GM18519 (cell line): Measurements from ENCODE around the gene UBL3.

Source experiments
- ATAC-seq: cut with Tn5 transposase; IDR thresholded peaks from one replicate; pipeline ENCODE4 v1.9.1; 2021; ENCODE audit warnings: mild to moderate bottlenecking, moderate library complexity; ENCODE audit not compliant: unreplicated experiment, low FRiP score

The UBL3 gene

DNA sequence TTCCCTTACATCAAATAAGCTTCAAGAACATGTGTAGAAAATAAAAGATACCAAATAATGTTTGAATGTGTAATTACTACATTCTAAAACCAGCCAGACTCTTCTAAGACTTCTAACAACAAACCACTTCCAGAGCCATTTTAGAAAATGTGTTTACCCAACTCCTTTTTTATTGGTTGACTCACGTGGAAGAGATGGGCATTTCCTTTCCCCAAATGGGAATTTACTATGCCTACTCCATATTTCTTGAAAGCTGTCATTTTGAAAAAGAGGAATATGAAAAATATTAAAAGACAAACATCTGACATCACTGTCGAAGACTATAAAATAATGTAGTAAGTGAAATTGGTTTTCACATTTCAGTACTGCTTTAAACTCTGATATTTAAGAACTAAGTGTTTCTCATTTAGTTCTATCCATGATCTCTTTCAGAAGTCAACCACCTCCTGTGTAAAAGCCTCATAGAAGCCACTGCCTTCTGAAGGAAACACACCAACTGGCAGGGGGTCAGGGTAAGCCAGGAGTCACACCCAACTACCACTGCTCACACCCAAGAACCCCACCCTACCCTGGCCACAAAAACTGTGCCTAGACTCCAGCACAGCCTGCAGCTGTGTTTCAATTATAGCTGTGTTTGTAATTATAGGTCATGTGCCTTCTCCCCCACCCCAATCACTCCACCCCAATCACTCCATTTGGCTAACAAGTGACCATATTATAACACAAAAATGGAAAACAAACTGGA lies 86.8 kb downstream of the UBL3 start:
- no peak for ATAC-seq

DNA sequence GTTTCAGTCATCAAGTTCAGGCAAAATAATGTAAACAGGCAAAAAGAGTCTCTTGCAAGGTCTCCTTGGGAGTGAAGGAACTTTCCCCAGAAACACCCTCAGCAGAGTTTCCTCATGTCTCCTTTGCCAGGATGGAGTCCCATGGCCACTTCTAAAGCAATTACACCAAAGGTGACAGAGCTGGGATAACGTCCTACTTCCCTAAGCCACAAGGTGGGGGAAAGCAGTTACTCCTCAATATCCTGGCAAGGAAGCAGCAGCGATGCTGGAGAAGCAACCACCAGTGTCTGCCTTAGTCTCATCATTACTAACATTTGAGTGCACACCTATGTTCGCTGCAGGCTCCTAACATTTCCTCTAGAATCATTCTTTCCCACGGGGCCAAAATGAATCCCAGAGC lies 88.6 kb downstream of the UBL3 start:
- ATAC-seq: no peak

DNA sequence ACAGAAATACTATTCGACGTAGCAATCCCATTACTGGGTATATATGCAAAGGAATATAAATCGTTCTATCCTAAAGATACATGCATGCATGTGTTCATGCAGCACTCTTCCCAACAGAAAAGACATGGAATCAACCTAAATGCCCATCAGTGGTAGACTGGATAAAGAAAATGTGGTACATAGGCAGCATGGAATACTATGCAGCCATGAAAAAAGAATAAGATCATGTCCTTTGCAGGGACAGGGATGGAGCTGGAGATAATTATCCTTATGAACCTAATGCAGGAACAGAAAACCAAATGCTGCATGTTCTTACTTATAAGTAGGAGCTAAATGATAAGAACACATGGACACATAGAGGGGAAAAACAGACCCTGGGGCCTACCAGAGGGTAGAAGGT lies 89.3 kb downstream of the UBL3 start:
- ATAC-seq: no peak

DNA sequence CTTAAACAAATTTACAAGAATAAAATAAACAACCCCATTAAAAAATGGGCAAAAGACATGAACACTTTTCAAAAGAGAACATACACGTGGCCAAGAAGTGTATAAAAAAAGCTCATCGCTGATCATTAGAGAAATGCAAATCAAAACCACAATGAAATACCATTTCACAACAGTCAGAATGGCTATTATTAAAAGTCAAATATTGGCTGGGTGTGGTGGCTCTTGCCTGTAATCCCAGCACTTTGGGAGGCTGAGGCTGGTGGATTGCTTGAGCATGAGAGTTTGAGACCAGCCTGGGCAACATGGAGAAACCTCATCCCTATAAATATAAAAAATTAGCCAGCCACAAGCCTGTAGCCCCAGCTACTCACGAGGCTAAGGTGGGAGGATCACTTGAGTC lies 89.9 kb downstream of the UBL3 start:
- no peak for ATAC-seq

DNA sequence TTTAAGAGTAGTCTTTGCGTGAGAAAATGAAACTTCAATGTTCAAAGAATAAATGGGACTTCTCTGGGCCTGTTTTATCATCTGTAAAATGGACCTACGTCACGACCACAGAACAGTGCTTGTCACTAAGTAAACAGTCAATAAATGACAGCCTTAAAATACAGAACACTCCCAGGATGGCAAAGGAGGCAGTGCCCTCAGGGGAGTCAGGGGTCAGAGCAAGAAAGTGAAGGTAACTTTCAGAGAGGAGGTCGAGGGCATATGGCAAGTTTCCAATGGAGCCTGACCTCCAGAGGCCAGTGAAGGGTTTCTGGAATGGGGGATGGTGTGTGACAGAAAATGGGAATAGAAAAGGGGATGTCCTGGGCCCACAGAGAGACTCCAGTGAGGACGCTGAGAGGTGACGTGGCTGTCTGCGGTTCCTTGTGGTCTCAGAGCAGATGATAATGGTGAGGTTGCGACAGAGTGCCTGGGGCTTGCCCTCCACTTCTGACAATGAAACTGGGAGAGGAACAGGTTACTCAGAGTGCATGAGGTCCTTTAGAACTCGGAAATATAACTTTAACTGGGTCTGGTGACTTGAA lies 91.8 kb downstream of the UBL3 start:
- ATAC-seq: no peak

DNA sequence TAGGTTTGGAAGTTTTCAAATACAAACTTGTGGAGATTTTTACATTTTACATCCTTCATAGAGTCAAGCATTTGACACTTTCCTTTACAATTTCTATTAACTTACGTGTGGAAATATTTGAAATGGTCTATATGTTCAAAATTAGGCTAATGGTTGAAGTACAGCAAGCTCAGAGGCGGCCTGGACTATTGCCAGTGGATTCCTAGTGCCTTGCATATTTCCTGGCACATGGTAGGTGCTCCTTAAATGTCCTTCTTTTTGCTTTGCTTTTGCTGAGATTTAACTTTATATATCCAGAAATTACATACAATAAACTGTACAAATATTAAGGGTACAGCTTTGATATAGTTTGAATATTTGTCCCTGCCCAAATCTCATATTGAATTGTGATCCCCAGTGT lies 93.9 kb downstream of the UBL3 start:
- no peak for ATAC-seq

DNA sequence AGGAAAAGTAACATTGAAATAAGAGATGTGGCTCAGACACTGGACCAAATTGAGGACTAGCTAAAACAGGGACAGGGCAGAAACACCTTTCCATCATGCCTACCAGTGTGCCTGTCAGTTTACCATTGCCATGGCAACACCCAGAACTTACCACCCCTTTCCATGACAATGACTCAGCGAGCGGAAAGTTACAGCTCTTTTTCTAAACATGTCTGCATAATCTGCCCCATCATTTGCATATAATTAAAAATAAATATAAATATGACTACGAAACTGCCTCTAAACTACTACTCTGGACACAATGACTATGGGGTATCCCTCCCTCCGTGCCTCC lies 96.0 kb downstream of the UBL3 start:
- ATAC-seq: no peak

DNA sequence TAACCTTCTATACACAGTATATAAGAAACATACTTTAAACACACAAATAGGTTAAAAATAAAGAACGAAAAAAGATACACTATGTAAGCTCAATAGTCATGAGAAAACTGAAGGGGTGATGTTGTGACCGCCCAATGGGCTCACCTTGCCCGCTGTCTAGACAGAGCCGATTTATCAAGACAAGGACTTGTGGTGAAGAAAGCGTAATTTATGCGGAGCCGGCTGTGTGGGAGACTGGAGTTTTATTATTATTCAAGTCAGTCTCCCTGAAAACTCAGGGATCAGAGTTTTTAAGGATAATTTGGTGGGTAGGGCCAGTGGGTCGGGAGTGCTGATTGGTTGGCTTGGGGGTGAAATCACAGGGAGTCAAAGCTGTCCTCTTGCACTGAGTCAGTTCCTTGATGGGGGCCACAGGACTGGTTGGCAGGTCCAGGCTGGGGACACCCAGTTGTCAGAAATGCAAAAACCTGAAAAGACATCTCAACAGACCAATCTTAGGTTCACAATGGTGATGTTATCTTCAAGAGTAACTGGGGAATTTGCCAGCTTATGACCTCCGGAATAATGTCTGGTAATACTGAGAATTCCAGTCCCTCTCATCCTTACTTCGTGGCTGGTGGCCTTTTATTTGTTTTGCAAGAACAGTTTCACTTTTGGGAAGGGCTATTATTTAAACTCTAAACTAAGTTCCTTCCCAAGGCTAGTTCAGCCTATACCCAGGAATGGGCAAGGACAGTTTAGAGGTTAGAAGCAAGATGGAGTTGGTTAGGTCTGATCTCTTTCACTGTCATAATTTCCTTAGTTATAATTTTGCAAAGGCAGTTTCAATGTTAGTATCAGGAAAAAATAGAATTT lies 96.6 kb downstream of the UBL3 start:
- ATAC-seq: no peak

DNA sequence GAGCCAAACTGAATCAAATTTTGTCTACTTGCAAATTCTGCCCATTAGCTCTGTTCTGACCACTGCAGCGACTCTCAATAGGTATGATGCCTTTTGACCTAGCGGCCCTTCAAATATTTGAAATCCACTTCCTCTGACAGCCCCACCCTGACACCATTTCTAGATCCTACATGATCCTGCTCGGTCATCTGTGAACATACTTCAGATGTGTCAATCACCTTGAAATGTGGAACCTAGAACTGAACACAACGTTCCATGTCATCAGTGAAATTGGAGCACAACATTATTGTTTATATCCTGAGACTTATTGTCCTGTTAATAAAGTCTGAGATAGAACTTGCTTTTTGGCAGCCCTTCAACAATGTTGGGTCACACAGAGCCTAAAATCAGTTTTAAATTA lies 98.2 kb downstream of the UBL3 start:
- no peak for ATAC-seq

DNA sequence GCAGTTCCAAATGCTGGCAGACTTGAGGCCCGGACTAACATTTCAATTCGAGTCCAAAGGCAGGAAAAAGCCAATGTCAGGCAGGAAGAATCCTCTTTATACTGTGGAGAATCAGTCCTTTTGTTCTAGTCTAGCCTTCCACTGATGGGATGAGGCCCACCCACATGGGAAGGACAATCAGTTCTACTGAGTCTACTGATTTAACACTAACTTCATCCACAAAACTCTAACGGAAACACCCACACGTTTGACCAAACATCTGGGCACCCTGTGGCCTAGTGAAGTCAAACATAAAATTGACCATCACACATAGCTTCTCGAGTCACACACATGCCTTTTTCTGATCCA lies 100.3 kb downstream of the UBL3 start:
- ATAC-seq: no peak

DNA sequence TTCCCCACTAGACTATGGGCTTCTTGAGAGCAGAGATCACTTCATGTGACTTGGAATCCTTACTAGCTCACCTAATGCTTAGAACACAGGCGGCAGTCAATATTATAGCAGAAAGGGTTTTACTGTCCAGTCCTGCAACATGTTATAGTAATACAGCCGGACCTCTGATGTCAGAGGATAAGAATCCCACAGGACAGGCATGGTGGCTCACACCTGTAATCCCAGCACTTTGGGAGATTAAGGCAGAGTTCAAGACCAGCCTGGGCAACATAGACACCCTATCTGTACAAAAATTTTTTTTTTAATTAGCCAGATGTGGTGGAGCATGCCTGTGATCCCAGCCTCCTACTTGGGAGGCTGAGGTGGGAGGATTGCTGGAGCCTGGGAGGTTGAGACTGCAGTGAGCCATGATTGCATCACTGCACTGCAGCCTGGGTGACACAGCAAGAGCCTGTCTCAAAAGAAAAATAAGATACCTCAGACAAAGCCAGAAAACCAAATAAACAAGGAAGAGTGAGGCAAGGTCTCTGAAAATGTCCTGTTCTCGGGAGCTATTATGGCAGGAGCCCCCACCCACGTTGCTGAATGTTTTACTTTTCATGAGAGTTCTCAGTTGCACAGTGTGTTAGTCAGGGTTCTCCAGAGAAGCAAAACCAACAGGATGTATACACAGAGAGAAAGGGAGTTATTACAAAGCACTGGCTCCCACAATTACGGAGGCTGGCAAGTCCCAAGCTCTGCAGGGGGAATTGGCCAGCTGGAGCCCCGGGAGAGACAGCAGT lies 100.8 kb downstream of the UBL3 start:
- no peak for ATAC-seq

DNA sequence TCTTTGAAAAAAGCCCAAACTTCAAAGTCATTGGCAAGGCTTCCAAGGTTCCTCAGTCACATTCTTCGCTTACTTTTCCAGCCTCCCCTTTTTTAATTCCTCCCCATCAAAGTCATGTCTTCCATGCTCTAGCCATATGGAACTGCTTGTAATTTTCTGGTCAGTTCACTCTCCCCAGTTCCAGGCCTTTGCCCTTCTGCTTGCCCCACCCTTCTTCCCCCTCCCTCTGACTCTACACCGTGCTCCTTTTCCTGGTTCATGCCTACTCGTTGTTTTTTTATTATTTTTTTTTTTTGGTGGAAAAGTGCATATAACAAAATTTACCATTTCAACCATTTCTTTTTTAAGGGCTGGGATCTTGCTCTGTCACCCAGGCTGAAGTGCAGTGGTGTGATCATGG lies 102.3 kb downstream of the UBL3 start:
- no peak for ATAC-seq

DNA sequence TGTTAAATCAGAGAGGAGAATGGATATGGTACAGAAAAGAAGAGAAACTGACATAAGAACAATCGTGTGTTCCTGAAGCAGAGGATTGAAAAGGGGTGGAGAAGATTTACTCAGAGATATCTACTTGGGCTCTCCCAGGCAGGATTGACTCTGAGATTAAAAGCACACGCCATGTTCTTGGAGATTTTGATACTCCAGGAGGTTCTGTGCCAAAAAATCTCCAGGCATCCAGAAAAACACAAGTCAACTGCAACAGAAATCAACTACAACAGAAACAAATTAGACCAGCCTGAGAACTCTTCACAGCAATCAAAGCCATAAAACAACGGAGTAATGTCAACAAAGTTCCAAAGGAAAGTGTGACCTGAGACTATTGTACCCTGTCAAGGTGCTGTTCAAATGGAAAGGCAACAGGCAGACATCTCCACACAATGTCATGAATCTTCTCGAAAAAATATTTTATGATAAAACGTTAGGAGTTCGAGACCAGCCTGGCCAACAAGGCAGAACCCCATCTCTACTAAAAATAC lies 104.2 kb downstream of the UBL3 start:
- ATAC-seq: no peak

DNA sequence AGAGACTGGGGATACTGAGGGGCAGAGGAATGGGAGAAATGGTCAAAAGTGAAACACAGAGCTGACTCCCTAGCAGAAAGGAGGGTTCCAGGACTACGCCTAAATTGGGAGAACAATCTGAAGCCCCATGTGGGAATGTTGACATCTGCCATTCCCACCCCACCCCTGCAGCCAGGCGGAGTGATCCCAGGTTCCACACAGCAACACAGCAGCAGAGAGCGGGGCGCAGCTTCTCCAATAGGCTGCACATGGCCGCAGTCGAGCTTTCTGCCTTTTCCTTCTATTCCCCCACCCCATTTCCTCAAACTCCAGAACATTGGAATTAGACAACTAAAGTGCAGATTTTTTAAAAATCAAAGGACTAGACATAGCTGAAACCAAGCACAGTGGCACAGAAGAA lies 104.7 kb downstream of the UBL3 start:
- ATAC-seq: no peak

DNA sequence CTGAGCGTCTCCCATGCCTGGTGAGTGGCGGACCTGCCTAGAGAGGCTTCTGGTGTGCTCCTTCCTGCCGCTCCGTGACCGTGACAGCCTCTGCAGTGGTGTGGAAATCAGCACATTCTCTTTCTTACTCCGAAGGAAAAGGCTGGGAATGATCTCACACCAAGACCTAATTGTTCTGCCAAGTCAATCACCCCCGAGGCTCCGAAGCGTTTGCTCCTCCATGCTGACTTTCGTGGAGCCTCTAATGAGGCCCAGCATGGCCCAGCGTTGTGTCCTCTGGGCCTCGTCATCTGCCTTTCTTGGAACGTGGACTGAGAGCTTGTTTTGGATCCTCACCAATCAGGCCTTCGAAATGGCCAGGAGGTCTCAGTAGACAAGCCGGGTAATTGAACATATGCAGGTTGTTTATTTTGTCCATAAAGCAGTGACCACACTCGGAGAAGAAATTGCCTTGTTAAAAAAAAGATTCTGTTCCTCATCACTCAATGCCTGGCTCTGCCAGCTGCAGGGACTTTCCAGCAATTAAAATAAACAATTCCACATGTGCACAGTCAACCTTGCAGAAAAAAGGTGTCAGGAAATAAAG lies 107.1 kb downstream of the UBL3 start:
- no peak for ATAC-seq

DNA sequence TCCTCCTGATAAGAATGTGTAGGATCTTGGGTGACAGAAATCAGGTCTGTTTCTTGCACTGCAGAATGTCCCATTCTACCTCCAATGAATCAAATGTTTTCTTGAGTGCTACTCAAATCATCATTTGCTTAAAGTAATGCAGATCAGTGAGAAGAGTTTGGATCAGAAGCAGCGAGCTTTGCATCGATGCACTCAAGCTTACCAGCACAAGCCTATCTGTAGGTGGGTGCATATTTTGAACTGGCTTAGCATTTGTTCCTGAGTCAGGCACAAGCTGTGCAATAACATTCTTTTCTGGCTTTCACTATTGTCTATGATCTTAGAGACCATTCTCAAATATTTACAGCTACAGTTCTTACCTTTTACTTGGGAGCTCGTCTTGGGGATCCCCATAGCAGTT lies 109.5 kb downstream of the UBL3 start:
- ATAC-seq: no peak

DNA sequence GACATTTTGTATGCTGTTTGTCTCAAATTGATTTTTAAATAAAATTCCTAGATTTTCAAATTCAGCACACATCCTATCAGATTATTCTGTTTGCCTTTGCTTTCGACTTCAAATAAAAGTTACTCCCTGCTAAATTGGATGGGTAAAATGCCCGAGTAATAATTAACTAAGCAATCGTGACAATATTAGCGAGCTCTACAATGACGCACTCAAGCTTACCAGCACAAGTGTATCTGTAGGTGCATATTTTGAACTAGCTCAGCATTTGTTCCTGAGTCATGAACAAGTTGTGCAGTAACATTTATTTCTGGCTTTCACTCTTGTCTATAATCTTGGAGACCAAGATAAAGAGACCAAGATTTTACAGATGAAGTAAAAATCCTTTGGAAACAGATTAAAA lies 113.4 kb downstream of the UBL3 start:
- no peak for ATAC-seq

DNA sequence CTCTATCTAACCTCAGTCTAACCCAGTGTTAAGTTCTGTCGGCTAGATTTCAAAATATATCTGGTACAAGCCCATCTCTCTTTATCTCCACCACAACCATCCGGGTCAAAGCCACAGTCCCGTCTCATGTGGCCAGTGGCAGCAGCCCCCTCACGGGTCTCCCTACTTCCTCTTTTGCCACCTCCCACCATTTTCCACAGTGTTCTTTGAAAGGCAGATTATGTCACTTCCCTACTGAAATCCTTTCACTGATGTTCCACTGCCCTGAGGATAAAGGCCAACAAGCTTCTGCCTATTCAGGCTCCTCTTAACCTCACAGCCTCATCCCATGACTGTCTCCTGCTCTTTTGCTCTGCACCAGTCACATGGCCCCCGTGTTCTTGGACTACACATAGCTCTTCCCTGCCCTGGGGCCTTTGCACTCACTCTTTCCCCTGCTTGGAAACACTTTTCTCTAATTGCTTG lies 117.2 kb downstream of the UBL3 start:
- ATAC-seq: no peak

DNA sequence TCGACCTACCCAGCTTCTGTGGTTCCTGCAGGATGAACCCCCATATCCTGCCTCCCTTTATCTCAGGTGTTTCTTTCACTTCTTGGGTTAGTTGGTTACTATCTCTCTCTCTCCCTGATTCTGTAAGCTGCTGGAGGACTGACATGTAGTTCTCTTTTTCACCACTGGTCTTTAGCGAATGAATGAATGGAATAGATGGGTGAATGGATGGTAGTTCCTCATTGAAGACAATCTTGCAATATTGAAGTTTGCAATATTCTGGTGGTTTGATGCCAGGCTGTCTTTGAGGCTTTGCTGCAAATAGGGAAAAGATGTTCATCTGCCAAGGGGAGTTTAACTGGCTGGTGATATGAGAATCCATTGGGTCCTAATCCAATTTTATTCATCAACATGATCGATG lies 120.2 kb downstream of the UBL3 start:
- no peak for ATAC-seq

DNA sequence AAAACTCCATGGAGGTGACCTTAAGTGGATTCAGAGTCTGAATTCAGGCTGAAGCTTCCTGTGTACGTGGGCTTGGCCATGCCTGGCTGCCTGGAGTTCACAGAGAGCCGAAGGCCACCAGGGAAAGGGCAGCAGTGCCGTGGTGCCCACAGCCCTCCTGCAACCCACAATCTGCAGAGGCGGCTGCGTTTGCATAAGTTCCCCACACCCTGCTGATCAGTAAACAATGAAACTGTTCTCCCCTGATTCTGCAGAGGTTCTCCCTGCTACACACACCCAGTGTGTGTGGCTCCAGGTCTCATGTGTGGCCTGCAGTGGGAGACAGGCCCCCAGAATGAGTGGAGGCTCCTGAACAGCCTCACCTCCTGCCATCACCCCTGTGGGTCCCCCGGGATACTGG lies 128.0 kb downstream of the UBL3 start:
- ATAC-seq: no peak
